H9 (cell line): ENCODE measurements around the gene MTA3. TPM values are rescaled to one million over a fixed set of nuclear protein-coding genes. Genes with fewer than 3 reads are reported as not detected.
A peak's percentile ranks its signal among the peaks of the same experiment; 100 is the strongest.

Source experiments
- DNase-seq: peaks from one replicate; pipeline ENCODE4 v3.0.0-alpha.2; 2017
- H2AFZ ChIP-seq: one replicate; pipeline ENCODE4 v1.6.1; 2013; ENCODE audit warnings: mild to moderate bottlenecking, low read length, control low read depth, moderate library complexity
- H2AK5ac ChIP-seq: 2 replicates; pipeline ENCODE4 v1.6.1; 2013; ENCODE audit warnings: low read length, control low read depth, mixed read lengths; ENCODE audit not compliant: insufficient read length
- H2BK120ac ChIP-seq: one replicate; pipeline ENCODE4 v1.6.1; 2013; ENCODE audit warnings: low read depth, mild to moderate bottlenecking, low read length, control low read depth, inconsistent platforms; ENCODE audit not compliant: poor library complexity, severe bottlenecking
- H2BK12ac ChIP-seq: 2 replicates; pipeline ENCODE4 v1.6.1; 2013; ENCODE audit warnings: low read length, control low read depth, mixed read lengths, low read depth; ENCODE audit not compliant: insufficient read length
- H2BK15ac ChIP-seq: 2 replicates; pipeline ENCODE4 v1.6.1; 2013; ENCODE audit warnings: low read depth, low read length, control low read depth
- H2BK20ac ChIP-seq: one replicate; pipeline ENCODE4 v1.6.1; 2013; ENCODE audit warnings: low read depth, mild to moderate bottlenecking, low read length, control low read depth, inconsistent platforms; ENCODE audit not compliant: poor library complexity, severe bottlenecking
- H2BK5ac ChIP-seq: 2 replicates; pipeline ENCODE4 v1.6.1; 2013; ENCODE audit warnings: low read length, control low read depth, mixed read lengths; ENCODE audit not compliant: insufficient read length
- H3K14ac ChIP-seq: 2 replicates; pipeline ENCODE4 v1.6.1; 2013; ENCODE audit warnings: low read length, control low read depth; ENCODE audit not compliant: insufficient read depth
- H3K18ac ChIP-seq: 2 replicates; pipeline ENCODE4 v1.6.1; 2013; ENCODE audit warnings: low read depth, mild to moderate bottlenecking, mixed read lengths, low read length, control low read depth; ENCODE audit not compliant: insufficient read length
- H3K23ac ChIP-seq: 2 replicates; pipeline ENCODE4 v1.6.1; 2013; ENCODE audit warnings: low read length, control low read depth, mixed read lengths, low read depth; ENCODE audit not compliant: insufficient read length
- H3K23me2 ChIP-seq: 2 replicates; pipeline ENCODE4 v1.6.1; 2013; ENCODE audit warnings: low read depth, mild to moderate bottlenecking, mixed read lengths, low read length, control low read depth; ENCODE audit not compliant: insufficient read length, poor library complexity, severe bottlenecking
- H3K27ac ChIP-seq: 2 replicates; pipeline ENCODE4 v1.5.1; 2013; ENCODE audit warnings: low read length, control low read depth, mixed read lengths, low read depth; ENCODE audit not compliant: insufficient read length
- H3K27me3 ChIP-seq: 2 replicates; pipeline ENCODE4 v1.6.1; 2013; ENCODE audit warnings: low read length, control low read depth, inconsistent platforms; ENCODE audit not compliant: insufficient read depth
- H3K4ac ChIP-seq: 2 replicates; pipeline ENCODE4 v1.6.1; 2013; ENCODE audit warnings: low read depth, mild to moderate bottlenecking, control low read depth, inconsistent platforms, low read length, moderate library complexity
- H3K4me1 ChIP-seq: 2 replicates; pipeline ENCODE4 v1.6.1; 2013; ENCODE audit warnings: low read length, control low read depth, inconsistent platforms; ENCODE audit not compliant: insufficient read depth
- H3K4me2 ChIP-seq: 2 replicates; pipeline ENCODE4 v1.6.1; 2013; ENCODE audit warnings: low read length, control low read depth, mixed read lengths; ENCODE audit not compliant: insufficient read length, insufficient read depth
- H3K56ac ChIP-seq: 2 replicates; pipeline ENCODE4 v1.6.1; 2013; ENCODE audit warnings: low read depth, mild to moderate bottlenecking, mixed read lengths, low read length, control low read depth; ENCODE audit not compliant: insufficient read length
- H3K79me1 ChIP-seq: 2 replicates; pipeline ENCODE4 v1.6.1; 2013; ENCODE audit warnings: low read depth, mild to moderate bottlenecking, moderate library complexity, low read length, control low read depth, inconsistent platforms; ENCODE audit not compliant: insufficient read depth, poor library complexity, severe bottlenecking
- H3K79me2 ChIP-seq: 2 replicates; pipeline ENCODE4 v1.6.1; 2013; ENCODE audit warnings: low read length, control low read depth, inconsistent platforms; ENCODE audit not compliant: insufficient read depth
- H3K9ac ChIP-seq: 2 replicates; pipeline ENCODE4 v1.6.1; 2013; ENCODE audit warnings: low read length, control low read depth, mixed read lengths; ENCODE audit not compliant: insufficient read length; ENCODE audit errors: extremely low read depth
- H3K9me3 ChIP-seq: one replicate; pipeline ENCODE4 v1.6.1; 2013; ENCODE audit warnings: low read depth, low read length, inconsistent platforms; ENCODE audit not compliant: control insufficient read depth
- H3T11ph ChIP-seq: one replicate; pipeline ENCODE4 v1.6.1; 2013; ENCODE audit warnings: mild to moderate bottlenecking, low read length, control low read depth, inconsistent platforms
- H4K20me1 ChIP-seq: one replicate; pipeline ENCODE4 v1.6.1; 2013; ENCODE audit not compliant: control insufficient read depth, insufficient read length, insufficient read depth
- H4K5ac ChIP-seq: 2 replicates; pipeline ENCODE4 v1.6.1; 2013; ENCODE audit warnings: low read depth, mild to moderate bottlenecking, mixed read lengths, low read length, control low read depth; ENCODE audit not compliant: insufficient read length
- H4K8ac ChIP-seq: replicated peaks from 2 replicates; pipeline ENCODE4 v1.6.1; 2013; ENCODE audit warnings: low read length, control low read depth, mixed read lengths, low read depth; ENCODE audit not compliant: insufficient read length
- H4K91ac ChIP-seq: 2 replicates; pipeline ENCODE4 v1.6.1; 2013; ENCODE audit warnings: low read depth, mild to moderate bottlenecking, moderate library complexity, mixed read lengths, low read length, control low read depth; ENCODE audit not compliant: insufficient read length
- H3K27ac Mint-ChIP-seq, 3 experiments: 2 replicates in 2 of 3; 3 replicates in 1 of 3; pipeline ENCODE4 v1.8.0; 2020 to 2021; ENCODE audit warnings: mixed read lengths in 3 of 3, mild to moderate bottlenecking in 1 of 3, moderate library complexity in 1 of 3
- H3K27me3 Mint-ChIP-seq: 2 replicates; pipeline ENCODE4 v1.8.0; 2021; ENCODE audit warnings: low read depth, mild to moderate bottlenecking, moderate library complexity, mixed read lengths
- H3K36me3 Mint-ChIP-seq, 3 experiments: 2 replicates in 2 of 3; 3 replicates in 1 of 3; pipeline ENCODE4 v1.8.0; 2020 to 2021; ENCODE audit warnings: low read depth in 3 of 3, mixed read lengths in 3 of 3; ENCODE audit not compliant: insufficient read depth in 1 of 3
- H3K4me1 Mint-ChIP-seq, 2 experiments: 2 replicates each; pipeline ENCODE4 v1.8.0; 2020; ENCODE audit warnings: mixed read lengths in 2 of 2
- H3K4me3 Mint-ChIP-seq, 2 experiments: 2 replicates in 1 of 2; 3 replicates in 1 of 2; pipeline ENCODE4 v1.8.0; 2020 to 2021; ENCODE audit warnings: mild to moderate bottlenecking in 2 of 2, mixed read lengths in 2 of 2, moderate library complexity in 1 of 2
- H3K9me3 Mint-ChIP-seq, 2 experiments: 2 replicates in 1 of 2; 3 replicates in 1 of 2; pipeline ENCODE4 v1.8.0; 2020; ENCODE audit warnings: mild to moderate bottlenecking in 2 of 2, mixed read lengths in 2 of 2, moderate library complexity in 1 of 2
- CTCF ChIP-seq: fragments of 200-600 bp; sonication (generic); conservative IDR thresholded peaks from 3 replicates; pipeline ENCODE4 v1.8.0; 2021; ENCODE audit warnings: antibody characterized with exemption, mild to moderate bottlenecking
- WGBS: extraction: QIAGEN DNeasy Blood & Tissue Kit; methylation state at CpG from one replicate; pipeline ENCODE4 v1.1.7; 2013; ENCODE audit warnings: missing lambda C conversion rate, low lambda C conversion rate, mixed read lengths; ENCODE audit not compliant: insufficient read length; ENCODE audit errors: extremely low coverage; 5-methylcytosine and 5-hydroxymethylcytosine counted together
- total RNA-seq: library from RNA; stranded (reverse); gene quantifications from 2 replicates; pipeline ENCODE4 v1.2.1, GENCODE V29; 2021

The MTA3 gene
- total RNA-seq, 1 experiment from 2014 or later: 253 TPM

DNA sequence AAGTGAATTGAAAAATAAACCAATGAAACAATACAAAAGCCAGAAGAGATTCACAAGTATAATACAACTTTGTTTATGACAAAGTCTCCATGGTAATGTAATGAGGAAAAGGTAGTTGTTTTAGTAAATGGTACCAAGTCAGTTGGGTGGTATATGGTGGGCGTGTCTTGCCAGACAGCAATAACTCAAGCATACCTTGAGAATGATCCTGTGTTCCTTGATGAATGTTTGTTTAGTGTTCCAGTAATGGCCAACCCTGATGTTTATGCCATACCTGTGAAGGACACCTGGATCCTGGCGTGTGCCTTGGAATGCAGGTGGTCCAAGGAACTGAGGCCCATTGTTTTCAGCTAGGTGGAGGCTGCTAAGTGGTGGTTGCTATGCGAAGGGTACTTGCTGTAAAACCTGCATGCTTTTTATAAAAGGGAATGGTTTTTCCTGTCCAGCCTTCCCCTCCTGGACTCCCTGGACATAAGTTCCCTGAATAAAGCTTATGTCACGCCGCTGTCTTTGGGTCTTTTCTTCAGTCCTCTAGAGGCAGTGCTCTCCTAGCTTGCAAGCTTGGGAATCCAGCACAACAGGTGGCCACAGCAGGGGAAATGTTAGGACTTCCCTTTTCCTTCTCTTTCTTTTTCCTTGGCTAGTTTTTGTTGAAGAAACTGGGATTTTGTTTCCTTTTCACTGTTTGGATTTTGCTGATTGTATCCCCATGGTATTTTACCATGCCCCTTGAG is 54.7 kb downstream of the MTA3 start:
- 0 out of 2 replicates have a peak, but pooled peaks cover 2% of the 10 kb centered on the region for H3K4me1 ChIP-seq
- no peak overlapping the region for H2BK5ac ChIP-seq
- H3T11ph ChIP-seq: no peak overlapping the region
- no peak overlapping the region for H4K8ac ChIP-seq
- no peaks in the 10 kb centered on the region for H3K27me3 ChIP-seq
- peaks cover 7% of the 10 kb centered on the region for H3K79me1 ChIP-seq
- no peaks in the 10 kb centered on the region for H3K9me3 ChIP-seq
- H3K23me2 ChIP-seq: no peaks in the 10 kb centered on the region
- no CpG with 5 or more reads among the region's 5 CpGs for WGBS
- H2AK5ac ChIP-seq: no peak overlapping the region
- peaks cover 52 to 73% (median 72%) of the 10 kb centered on the region in 3 experiments for H3K36me3 Mint-ChIP-seq
- no peak overlapping the region for H2BK12ac ChIP-seq
- peak; percentile 43 for DNase-seq
- H3K4me2 ChIP-seq: no peak overlapping the region
- H4K20me1 ChIP-seq: no peaks in the 10 kb centered on the region
- no peak overlapping the region for H4K5ac ChIP-seq
- H3K18ac ChIP-seq: no peak overlapping the region
- peak; percentile 22; the same call in 1 of the 3 replicates for TF ChIP-seq CTCF
- no peak overlapping the region for H2BK15ac ChIP-seq
- H3K9me3 Mint-ChIP-seq: peaks cover 4 to 13% of the 10 kb centered on the region in 2 experiments; a peak in 3 of 5 replicates
- H3K27ac Mint-ChIP-seq: peak overlapping the region; percentile 50 to 90 (median 88); a peak in 5 of 7 replicates
- H4K91ac ChIP-seq: no peak overlapping the region
- no peak overlapping the region for H3K9ac ChIP-seq
- H3K4ac ChIP-seq: no peak overlapping the region
- no peak overlapping the region for H3K23ac ChIP-seq
- H2BK20ac ChIP-seq: no peak overlapping the region
- H3K27ac ChIP-seq: no peak overlapping the region
- H3K14ac ChIP-seq: no peak overlapping the region
- H3K27me3 Mint-ChIP-seq: no peaks in the 10 kb centered on the region
- H3K4me3 Mint-ChIP-seq: no peak overlapping the region
- H2BK120ac ChIP-seq: no peak overlapping the region
- no peak overlapping the region for H2AFZ ChIP-seq
- no peak overlapping the region for H3K56ac ChIP-seq
- H3K4me1 Mint-ChIP-seq: peaks cover 13 to 14% of the 10 kb centered on the region in 2 experiments
- H3K79me2 ChIP-seq: peaks cover 2% of the 10 kb centered on the region; the same call in 1 of the 2 replicates
